CD14-positive monocyte (primary cell): ENCODE data around the gene RAC3. TPM values are rescaled to one million over a fixed set of nuclear protein-coding genes. Genes with fewer than 3 reads are reported as not detected.

ENCODE experiments used
- DNase-seq, 3 donors: peaks; one replicate each; pipeline ENCODE4 v3.0.0-alpha.2; 2011 to 2022
- H2AFZ ChIP-seq: 2 replicates; pipeline ENCODE4 v1.6.0; 2012; ENCODE audit warnings: mild to moderate bottlenecking, low read depth, low read length, inconsistent platforms; ENCODE audit not compliant: insufficient read depth, poor library complexity, severe bottlenecking
- H3K27ac ChIP-seq, 2 donors: 1 replicate in 1 of 2; 2 replicates in 1 of 2; pipeline ENCODE4 v1.5.1; 2012 to 2013; ENCODE audit warnings: low read length in 2 of 2, control low read depth in 1 of 2, inconsistent platforms in 1 of 2, low read depth in 1 of 2, mild to moderate bottlenecking in 1 of 2
- H3K27me3 ChIP-seq, 2 donors: one replicate each; pipeline versions ENCODE4 v1.6.0 to v1.6.1; 2011 to 2013; ENCODE audit warnings: low read length in 2 of 2; ENCODE audit not compliant: control insufficient read depth in 2 of 2, insufficient read depth in 2 of 2
- H3K36me3 ChIP-seq, 2 donors: replicated peaks in 1 of 2; 1 replicate in 1 of 2; 2 replicates in 1 of 2; pipeline versions ENCODE4 v1.5.1 to v1.6.1; 2012 to 2013; ENCODE audit warnings: low read length in 2 of 2, control low read depth in 1 of 2, inconsistent platforms in 1 of 2, mild to moderate bottlenecking in 1 of 2; ENCODE audit not compliant: insufficient read depth in 2 of 2, control insufficient read depth in 1 of 2
- H3K4me1 ChIP-seq, 2 donors: 1 replicate in 1 of 2; 2 replicates in 1 of 2; pipeline versions ENCODE4 v1.5.1 to v1.6.1; 2012 to 2013; ENCODE audit warnings: low read length in 2 of 2, control low read depth in 1 of 2, inconsistent platforms in 1 of 2, mild to moderate bottlenecking in 1 of 2, moderate library complexity in 1 of 2; ENCODE audit not compliant: insufficient read depth in 2 of 2, control insufficient read depth in 1 of 2
- H3K4me2 ChIP-seq: replicated peaks from 2 replicates; pipeline ENCODE3; 2012; ENCODE audit warnings: low read length, moderate library complexity, mild to moderate bottlenecking; ENCODE audit not compliant: poor library complexity, severe bottlenecking; ENCODE audit errors: extremely low read depth
- H3K4me3 ChIP-seq, 3 experiments: fragments of 200-600 bp in 1 of 3; sonication (generic) in 1 of 3; replicated peaks in 1 of 3; 1 replicate in 2 of 3; 2 replicates in 1 of 3; pipeline ENCODE4 v1.5.1; 2011 to 2013; ENCODE audit warnings: low read length in 3 of 3, mild to moderate bottlenecking in 3 of 3, control low read depth in 2 of 3, low read depth in 2 of 3, inconsistent platforms in 1 of 3, moderate library complexity in 1 of 3
- H3K79me2 ChIP-seq: 2 replicates; pipeline ENCODE4 v1.6.0; 2012; ENCODE audit warnings: mild to moderate bottlenecking, control low read depth, inconsistent platforms, low read length, moderate library complexity; ENCODE audit not compliant: insufficient read depth
- H3K9ac ChIP-seq: 2 replicates; pipeline ENCODE4 v1.6.0; 2017; ENCODE audit warnings: low read length, mild to moderate bottlenecking; ENCODE audit not compliant: insufficient read depth, poor library complexity, severe bottlenecking
- H3K9me3 ChIP-seq, 2 donors: replicated peaks in 1 of 2; 1 replicate in 1 of 2; 2 replicates in 1 of 2; pipeline versions ENCODE4 v1.5.1 to v1.6.1; 2012 to 2013; ENCODE audit warnings: low read length in 2 of 2, control low read depth in 1 of 2; ENCODE audit not compliant: control insufficient read depth in 1 of 2, insufficient read depth in 1 of 2
- H4K20me1 ChIP-seq: 2 replicates; pipeline ENCODE4 v1.6.0; 2012; ENCODE audit warnings: mild to moderate bottlenecking, low read length, control low read depth, moderate library complexity; ENCODE audit not compliant: insufficient read depth
- H3K27ac Mint-ChIP-seq, 7 donors: one replicate each; pipeline ENCODE4 v1.8.0; 2020; ENCODE audit warnings: mild to moderate bottlenecking in 7 of 7, mixed read lengths in 7 of 7, moderate library complexity in 6 of 7, inconsistent platforms in 2 of 7
- H3K27me3 Mint-ChIP-seq, 3 donors: one replicate each; pipeline ENCODE4 v1.8.0; 2021 to 2022; ENCODE audit warnings: low read depth in 3 of 3, mild to moderate bottlenecking in 3 of 3, mixed read lengths in 3 of 3, moderate library complexity in 3 of 3, inconsistent platforms in 1 of 3
- H3K36me3 Mint-ChIP-seq, 2 donors: one replicate each; pipeline ENCODE4 v1.8.0; 2020; ENCODE audit warnings: mixed read lengths in 2 of 2, inconsistent platforms in 1 of 2, mild to moderate bottlenecking in 1 of 2
- H3K4me1 Mint-ChIP-seq: one replicate; pipeline ENCODE4 v1.8.0; 2020; ENCODE audit warnings: mild to moderate bottlenecking, mixed read lengths
- H3K4me3 Mint-ChIP-seq, 2 donors: one replicate each; pipeline ENCODE4 v1.8.0; 2020; ENCODE audit warnings: mild to moderate bottlenecking in 2 of 2, mixed read lengths in 2 of 2, moderate library complexity in 1 of 2
- H3K9me3 Mint-ChIP-seq, 7 donors: one replicate each; pipeline ENCODE4 v1.8.0; 2020 to 2022; ENCODE audit warnings: mixed read lengths in 7 of 7, mild to moderate bottlenecking in 6 of 7, moderate library complexity in 6 of 7, inconsistent platforms in 2 of 7
- WGBS: methylation state at CpG from one replicate; pipeline ENCODE4 v1.1.5; 2013; ENCODE audit warnings: missing lambda C conversion rate; ENCODE audit not compliant: insufficient coverage; 5-methylcytosine and 5-hydroxymethylcytosine counted together
- intact Hi-C, 2 donors: fragments of 100-400 bp; cut with micrococcal nuclease; formaldehyde crosslinking; loops; one replicate each; pipeline versions ENCODE4 v1.15.0 to v1.15.1; 2023
- polyA plus RNA-seq, 3 donors: library from polyadenylated mRNA; depleted of rRNA in 1 of 3; unstranded in 2 of 3; stranded (reverse) in 1 of 3; fragments of 300-500 nt in 2 of 3; fragments of >200 nt in 1 of 3; fragmentation: Illumina TruSeq in 2 of 3; gene quantifications; 1 replicate in 2 of 3; 2 replicates in 1 of 3; pipeline ENCODE4 v1.2.3, GENCODE V29; 2012 to 2021
- TF ChIP-seq, protein P1 (sequence below): fragments of 200-600 bp; IDR thresholded peaks from one replicate; pipeline ENCODE4 v1.8.0; 2022; ENCODE audit warnings: antibody characterized with exemption, mild to moderate bottlenecking

The RAC3 gene
- polyA plus RNA-seq, 3 donors: 1.8 TPM; not detected in 2

DNA sequence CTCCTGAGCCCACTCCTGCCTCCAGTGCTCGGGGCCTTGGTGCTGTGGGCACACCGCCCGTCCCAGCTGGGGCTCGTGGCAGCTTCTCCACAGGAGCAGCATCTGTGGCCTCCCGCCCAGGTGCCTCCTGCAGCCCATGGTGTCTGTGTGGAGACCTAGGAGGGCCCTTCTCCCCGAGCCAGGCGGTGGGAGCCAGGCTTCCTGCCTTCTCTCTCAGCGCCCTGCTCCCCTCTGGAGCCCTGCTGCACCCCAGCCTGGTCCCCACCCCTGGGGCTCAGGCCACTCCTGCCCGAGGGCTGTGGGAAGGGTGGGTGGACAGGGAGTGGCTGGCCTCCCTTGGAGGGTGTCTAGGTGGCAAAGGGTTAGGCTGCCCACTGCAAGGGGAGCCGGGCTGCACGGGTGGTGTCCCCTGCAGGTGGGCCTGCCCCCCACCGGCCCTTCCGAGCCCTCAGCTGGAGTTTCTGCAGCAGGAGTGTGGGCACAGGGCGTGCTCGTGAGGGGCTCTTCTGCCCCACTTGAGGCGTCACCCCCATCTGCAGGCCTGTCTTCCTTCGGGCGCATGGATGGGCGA, 19.8 kb upstream of the RAC3 start:
- TF ChIP-seq, protein P1, sequence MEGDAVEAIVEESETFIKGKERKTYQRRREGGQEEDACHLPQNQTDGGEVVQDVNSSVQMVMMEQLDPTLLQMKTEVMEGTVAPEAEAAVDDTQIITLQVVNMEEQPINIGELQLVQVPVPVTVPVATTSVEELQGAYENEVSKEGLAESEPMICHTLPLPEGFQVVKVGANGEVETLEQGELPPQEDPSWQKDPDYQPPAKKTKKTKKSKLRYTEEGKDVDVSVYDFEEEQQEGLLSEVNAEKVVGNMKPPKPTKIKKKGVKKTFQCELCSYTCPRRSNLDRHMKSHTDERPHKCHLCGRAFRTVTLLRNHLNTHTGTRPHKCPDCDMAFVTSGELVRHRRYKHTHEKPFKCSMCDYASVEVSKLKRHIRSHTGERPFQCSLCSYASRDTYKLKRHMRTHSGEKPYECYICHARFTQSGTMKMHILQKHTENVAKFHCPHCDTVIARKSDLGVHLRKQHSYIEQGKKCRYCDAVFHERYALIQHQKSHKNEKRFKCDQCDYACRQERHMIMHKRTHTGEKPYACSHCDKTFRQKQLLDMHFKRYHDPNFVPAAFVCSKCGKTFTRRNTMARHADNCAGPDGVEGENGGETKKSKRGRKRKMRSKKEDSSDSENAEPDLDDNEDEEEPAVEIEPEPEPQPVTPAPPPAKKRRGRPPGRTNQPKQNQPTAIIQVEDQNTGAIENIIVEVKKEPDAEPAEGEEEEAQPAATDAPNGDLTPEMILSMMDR: no peak
- no peaks in the 10 kb centered on the region for H3K4me1 ChIP-seq
- intact Hi-C loops: no loop called here
- H3K27me3 Mint-ChIP-seq: peaks cover 0 to 2% (median 2%) of the 10 kb centered on the region in 3 donors
- peaks cover 9 to 11% of the 10 kb centered on the region in 2 donors for H3K36me3 ChIP-seq
- WGBS: 96% methylated on average over 16 of the region's 19 CpGs
- H3K27ac ChIP-seq: no peak overlapping the region
- no peaks in the 10 kb centered on the region for H3K9me3 Mint-ChIP-seq
- H3K36me3 Mint-ChIP-seq: peaks cover 2 to 14% of the 10 kb centered on the region in 2 donors
- no peak overlapping the region for H2AFZ ChIP-seq
- no peak overlapping the region for H3K4me3 ChIP-seq
- no peak overlapping the region for H3K4me2 ChIP-seq
- no peak overlapping the region for H3K4me3 Mint-ChIP-seq
- H3K9ac ChIP-seq: no peak overlapping the region
- no peaks in the 10 kb centered on the region for H4K20me1 ChIP-seq
- H3K9me3 ChIP-seq: no peaks in the 10 kb centered on the region
- H3K27ac Mint-ChIP-seq: no peak overlapping the region
- H3K79me2 ChIP-seq: no peaks in the 10 kb centered on the region
- H3K4me1 Mint-ChIP-seq: no peaks in the 10 kb centered on the region
- no peak for DNase-seq
- H3K27me3 ChIP-seq: no peaks in the 10 kb centered on the region

DNA sequence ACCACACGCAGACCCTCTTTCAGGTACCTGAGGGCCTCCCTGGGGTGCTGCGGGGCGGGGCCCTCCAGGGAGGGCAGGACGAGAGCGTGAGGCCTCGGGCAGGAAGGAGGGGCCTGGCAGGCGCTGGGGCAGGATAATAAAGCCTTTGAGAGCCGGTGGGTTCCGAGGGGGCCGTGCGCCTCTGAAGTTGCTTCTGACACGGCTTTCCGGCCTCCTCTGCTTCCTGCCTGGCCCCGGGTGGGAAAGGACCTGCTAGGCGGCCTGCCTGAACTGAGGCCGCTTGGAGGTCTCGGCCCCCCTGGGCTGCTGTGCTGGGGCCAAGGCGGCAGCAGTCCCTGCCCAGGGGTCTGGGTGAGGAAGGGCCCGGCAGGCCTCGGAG, 19.2 kb upstream of the RAC3 start:
- Histone ChIP-seq H3K27me3 (no peaks in the 10 kb centered on the region), H3K4me3 (no peak overlapping the region), H3K36me3 (peaks cover 9 to 11% of the 10 kb centered on the region in 2 donors), H4K20me1 (no peaks in the 10 kb centered on the region), H3K79me2 (no peaks in the 10 kb centered on the region), H3K9ac (no peak overlapping the region), H3K4me2 (no peak overlapping the region), H3K27ac (no peak overlapping the region), H3K4me1 (no peaks in the 10 kb centered on the region), H2AFZ (no peak overlapping the region), H3K9me3 (no peaks in the 10 kb centered on the region)
- no peak for DNase-seq
- TF ChIP-seq, protein P1: no peak
- H3K4me1 Mint-ChIP-seq: no peaks in the 10 kb centered on the region
- no peak overlapping the region for H3K4me3 Mint-ChIP-seq
- H3K27ac Mint-ChIP-seq: no peak overlapping the region
- no peaks in the 10 kb centered on the region for H3K9me3 Mint-ChIP-seq
- intact Hi-C loops: no loop called here
- peaks cover 0 to 2% (median 2%) of the 10 kb centered on the region in 3 donors for H3K27me3 Mint-ChIP-seq
- H3K36me3 Mint-ChIP-seq: peaks cover 2 to 16% of the 10 kb centered on the region in 2 donors
- 81% methylated on average over 18 of the region's 20 CpGs for WGBS
